ENCODE data around the gene KRT6C.

GRCh38 chr12:52508211-52508610 is 34.6 kb upstream of the KRT6C start:
- no peak for TF ChIP-seq CTCF (tag by site-specific recombination; IDR thresholded peaks at IDR 0.05)
- no peak for TF ChIP-seq ZBTB20 (tag by site-specific recombination; IDR thresholded peaks at IDR 0.05)
- no peak for TF ChIP-seq ZNF211 (tag by site-specific recombination; IDR thresholded peaks at IDR 0.05; ENCODE audit: low read depth)

All from HEK293 (cell line).